Activated naive CD4-positive, alpha-beta T cell treated with anti-CD3 and anti-CD28 coated beads, Interleukin-2, amount 50 U/mL, for 16 hours (primary cell): ENCODE measurements around the gene SHH.
A peak's percentile ranks its signal among the peaks of the same experiment; 100 is the strongest.

ENCODE experiments used
- DNase-seq: peaks from one replicate; pipeline ENCODE4 v3.0.0-alpha.2; 2020

Gene SHH

DNA sequence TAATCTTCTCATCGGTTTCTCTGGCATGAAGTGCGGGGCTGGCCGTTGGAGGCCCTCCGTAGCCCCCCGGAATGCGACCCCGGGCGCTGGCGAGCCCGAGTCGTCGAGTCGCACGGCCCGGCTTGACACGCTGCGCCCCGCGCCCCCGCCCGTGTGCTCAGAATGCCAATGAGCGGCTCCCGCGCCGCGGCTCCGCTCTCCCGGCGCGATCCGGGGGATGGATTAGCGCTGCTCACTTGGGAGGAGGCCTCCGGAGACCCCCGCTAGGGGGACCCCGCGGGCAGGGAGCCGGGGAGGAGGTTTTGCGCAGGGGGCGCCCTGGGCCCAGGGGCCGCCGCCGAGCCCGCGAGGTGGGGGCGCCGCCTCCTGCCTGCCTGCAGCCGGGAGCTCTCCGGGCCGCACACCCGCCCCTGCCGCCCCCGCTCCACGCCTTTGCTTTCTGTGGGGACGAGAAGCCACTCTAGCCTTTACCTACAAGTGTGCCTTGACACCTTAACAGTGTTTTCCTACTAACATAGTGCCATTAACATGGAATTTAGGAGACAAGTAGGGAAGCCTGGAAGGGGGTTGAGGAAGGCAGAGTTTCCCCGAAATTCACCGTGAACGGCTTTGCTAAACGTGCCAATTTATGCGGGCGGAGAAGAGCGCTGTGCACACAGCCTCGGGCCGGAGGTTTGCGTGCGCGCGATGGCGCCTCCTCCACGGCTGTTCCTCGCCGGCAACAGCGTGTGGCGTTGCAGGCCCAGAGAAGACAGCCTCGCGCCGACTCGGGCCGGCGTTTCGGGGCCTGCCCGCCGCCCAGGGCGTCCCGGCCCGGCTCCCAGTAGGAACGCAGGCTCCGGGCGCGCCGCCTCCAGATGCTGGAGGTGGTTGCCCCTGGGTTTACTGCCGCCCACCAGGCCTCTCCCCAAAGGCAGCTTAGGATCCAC lies 7.1 kb downstream of the SHH start:
- peak; percentile 52 for DNase-seq

DNA sequence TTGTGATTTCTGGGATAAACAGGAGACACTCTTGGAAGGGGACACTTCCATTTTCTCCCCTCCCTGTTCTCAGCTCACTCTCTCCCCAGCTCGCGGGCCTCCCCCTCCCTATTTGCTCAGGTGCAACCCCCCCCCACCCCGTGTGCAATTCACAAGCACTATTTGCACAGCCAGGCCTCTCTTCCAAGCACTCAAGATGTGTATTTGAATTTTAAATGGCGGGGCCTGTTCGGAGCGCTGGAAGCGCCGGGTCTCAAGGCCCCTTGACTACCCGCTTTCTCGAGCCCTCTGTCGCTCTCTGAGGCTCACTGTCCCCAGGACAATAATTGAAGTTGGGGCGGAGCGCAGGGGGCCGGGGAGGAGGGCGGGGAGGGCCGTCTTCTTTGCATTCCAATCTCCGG lies 7.8 kb downstream of the SHH start:
- DNase-seq: no peak

DNA sequence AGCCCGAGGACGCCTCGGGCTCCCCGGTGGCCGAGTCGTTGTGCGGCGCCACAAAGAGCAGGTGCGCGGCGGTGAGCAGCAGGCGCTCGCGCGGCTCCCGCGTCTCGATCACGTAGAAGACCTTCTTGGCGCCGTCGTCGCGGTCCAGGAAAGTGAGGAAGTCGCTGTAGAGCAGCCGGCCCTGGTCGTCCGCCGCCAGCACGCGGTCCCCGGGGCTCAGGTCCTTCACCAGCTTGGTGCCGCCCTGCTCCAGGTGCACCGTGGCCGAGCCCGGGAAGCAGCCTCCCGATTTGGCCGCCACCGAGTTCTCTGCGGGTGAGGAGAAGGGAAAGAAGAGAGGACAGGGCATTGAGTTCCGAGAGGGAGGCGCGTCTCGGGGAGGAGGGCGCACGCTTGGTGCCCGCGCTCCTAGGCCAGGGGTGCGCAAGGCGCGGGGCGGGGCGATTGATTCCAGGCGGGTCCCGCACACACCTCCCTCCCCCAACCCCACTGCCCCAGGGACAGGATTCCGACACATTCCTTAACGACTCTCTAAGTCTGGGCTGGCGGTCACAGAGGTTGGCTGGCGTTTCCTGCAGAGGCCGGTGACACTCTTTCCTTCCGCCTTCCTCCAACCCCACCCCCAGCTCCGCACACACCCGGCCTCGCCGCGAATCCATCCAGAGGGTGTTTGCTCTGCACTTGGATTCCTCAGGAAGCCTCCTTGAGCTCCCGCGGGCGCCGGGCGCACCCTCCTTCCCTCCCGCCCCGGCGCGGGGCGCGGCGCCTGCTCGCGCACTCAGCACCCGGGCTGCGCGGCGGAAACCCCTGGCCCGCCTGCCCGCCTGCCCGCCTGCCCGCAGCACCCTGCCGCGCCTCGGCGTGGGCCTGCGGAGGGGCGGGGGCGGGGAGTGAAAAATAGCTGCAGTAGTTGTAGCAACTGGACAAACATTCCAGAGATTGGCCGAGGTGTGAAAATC lies 8.6 kb downstream of the SHH start:
- DNase-seq: no peak

DNA sequence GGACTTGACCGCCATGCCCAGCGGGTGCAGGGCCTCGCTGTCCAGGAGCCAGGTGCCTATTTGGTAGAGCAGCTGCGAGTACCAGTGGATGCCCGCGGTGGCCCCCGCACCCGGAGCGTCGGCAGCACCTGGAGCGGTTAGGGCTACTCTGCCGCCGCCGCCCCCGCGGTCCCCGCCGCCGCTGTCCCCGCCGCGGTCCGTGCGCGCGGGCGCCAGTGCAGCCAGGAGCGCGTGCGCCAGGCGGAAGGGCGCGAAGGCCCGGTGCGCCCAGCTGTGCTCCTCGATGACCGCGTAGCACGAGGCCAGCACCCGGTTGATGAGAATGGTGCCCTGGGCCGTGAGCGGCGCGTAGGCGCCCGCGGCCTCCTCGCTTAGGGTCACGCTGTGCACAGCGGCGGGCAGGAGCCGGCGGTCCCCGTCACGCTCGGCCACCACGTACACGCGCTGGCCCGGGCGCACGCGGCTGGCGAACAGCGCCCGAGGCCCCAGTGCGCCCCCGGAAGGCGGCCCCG lies 9.3 kb downstream of the SHH start:
- DNase-seq: no peak

DNA sequence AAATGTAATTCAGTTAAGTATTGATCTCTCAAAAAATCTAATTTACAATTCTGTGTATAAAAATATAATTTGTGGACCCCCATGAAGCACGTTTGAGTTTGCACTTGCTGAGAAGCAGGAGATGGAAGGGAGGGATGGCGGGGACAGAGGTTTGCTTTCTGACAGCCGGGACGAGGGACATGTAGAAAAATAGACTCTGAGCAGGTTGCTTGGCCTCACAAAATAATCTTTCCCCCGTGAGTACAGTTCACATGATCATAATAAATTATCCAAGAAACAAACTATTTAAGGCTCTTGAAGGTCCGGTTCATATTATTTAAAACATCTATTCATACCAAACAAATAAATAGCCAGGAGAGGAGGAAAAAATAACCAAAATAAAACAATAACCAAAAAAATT lies 10.0 kb downstream of the SHH start:
- no peak for DNase-seq

DNA sequence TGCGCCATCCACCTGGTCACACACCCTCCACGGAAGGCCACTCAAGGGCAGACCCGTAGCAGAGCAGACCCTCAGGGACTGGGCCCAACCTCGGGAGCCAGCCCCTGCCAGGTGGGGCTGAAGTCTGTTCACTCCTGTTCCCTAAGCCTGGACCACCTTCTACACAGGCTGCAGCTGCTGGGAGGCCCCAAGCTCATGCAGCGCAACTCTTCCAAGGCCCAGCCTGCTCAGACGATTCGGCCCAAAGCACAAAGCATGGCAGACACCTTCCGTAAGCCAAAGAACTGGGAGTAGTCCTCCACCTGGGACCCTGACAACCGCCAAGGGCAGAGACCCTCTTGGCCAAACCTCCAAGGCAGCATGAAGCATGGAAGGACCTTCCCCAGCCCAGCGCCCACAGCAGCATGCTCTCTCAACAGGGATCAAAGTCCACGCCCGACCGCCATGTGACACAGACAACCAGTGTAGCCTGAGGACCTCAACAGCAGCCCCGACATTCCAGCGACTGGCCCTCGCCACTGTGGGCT lies 11.5 kb downstream of the SHH start:
- no peak for DNase-seq

DNA sequence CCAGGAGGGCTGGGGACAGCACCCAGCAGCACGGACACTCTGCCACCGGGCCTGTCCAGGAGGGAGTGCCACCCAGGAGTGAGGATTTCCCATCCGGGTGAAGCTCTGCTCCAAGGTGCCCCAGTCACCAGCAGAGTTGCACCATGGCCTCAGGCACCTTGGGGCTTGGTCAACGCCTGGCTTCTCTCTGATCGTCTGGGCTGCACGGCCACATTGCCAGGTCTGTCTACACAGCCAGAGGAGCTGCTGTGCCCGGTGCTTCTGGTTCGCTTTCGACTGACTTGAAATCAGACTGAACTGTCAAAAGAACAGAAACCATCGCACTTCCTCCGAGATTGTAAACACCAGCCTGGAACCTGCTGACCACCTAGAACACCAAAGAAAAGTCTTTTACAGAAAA lies 12.0 kb downstream of the SHH start:
- DNase-seq: no peak

DNA sequence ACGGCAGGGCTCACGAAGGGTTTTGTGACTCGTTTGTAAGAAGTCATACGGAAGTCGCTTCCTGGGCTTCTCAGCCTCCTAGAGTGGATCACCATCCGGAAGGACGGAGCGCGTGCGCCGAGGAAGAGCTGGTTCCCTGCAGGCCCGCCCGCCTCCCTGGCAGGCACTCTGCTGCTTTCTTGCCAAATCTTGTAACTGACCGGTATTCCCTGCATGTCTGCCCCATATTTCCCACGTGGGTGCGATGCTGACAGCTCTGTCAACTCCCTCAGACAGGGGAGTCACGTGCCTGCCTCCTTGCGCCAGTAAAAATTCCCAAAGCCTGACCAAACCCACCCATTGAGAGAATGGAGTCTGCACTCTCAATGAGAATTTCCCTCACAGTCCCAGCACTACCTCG lies 12.7 kb downstream of the SHH start:
- DNase-seq: no peak

DNA sequence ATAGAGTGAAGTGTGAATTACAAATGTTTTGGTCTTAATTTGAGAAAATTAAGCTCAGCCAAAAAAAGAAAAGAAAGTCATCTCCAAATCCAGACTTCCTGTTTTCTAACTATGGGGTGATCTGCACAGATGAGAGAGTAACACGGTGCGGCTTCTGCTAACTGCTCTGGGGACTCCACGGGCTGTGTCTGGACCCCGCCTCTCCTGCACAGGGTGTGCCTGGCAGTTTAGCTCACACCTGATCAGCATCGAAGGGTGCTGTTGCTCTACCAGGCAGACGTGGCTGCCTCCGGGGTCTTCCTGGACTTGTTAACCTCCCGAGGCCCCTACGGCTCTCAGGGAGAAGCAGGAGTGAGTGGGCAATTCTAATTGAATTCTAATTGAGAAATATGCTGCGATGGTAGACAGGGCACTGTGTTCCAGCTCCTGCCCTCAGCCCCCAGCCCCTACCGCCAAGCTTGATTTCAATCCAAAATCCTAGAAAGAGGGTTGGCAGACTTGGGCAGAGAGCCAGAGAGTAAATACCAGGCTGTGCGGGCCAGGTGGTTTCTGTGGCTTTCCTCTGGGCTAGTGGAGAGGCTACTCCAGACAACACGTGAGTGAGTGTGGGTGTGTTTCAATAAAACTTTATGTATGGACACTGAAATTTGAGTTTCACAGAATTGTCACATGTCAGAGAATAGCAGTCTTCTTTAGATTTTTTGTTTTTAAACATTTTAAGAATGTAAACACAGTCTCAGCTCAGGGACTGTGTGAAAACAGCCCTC lies 13.4 kb downstream of the SHH start:
- no peak for DNase-seq

DNA sequence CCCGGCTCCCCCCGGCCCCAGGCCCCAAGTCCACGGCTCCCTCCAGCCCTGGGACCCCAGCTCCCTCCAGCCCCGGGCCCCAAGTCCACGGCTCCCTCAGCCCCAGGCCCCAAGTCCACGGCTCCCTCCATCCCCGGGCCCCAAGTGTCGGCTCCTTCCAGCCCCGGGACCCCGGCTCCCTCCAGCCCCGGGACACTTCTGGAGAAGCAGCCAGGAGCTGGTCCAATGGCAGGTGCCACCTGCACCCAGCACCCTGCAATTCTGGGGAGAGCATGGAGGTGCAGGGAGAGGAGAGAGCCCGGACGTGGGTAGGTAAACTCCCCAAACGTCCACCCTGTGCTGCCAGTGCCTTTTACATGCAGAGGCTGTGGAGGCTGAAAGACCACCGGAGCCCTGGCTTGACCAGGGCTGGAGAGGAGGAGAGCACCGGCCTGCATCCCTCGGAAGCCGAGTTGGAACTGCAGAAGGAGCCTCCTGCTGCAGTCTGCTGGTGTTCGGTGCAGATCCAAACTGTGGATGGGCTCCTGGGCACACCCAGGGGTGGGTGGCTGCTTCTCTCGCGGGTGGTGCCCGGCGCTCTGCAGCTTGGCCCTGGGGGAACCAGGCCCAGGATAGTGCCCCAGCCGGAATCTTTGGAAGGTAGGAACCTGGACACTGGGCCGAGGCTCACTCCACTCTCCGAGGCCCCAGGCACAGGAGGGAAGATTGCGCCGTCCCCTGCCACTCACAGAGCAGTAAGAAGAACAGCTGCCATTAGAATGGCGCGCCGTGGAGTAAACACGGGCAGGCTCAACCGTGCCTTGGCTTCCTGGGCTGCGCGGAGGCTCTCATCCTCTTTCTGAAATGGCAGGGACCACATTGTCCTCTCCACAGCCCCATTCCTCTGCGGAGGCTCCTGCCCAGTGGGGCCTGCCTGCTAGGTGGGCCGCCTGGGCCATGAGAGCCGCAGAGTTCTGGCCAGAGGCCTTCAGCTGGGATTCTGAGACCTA lies 14.7 kb downstream of the SHH start:
- no peak for DNase-seq

DNA sequence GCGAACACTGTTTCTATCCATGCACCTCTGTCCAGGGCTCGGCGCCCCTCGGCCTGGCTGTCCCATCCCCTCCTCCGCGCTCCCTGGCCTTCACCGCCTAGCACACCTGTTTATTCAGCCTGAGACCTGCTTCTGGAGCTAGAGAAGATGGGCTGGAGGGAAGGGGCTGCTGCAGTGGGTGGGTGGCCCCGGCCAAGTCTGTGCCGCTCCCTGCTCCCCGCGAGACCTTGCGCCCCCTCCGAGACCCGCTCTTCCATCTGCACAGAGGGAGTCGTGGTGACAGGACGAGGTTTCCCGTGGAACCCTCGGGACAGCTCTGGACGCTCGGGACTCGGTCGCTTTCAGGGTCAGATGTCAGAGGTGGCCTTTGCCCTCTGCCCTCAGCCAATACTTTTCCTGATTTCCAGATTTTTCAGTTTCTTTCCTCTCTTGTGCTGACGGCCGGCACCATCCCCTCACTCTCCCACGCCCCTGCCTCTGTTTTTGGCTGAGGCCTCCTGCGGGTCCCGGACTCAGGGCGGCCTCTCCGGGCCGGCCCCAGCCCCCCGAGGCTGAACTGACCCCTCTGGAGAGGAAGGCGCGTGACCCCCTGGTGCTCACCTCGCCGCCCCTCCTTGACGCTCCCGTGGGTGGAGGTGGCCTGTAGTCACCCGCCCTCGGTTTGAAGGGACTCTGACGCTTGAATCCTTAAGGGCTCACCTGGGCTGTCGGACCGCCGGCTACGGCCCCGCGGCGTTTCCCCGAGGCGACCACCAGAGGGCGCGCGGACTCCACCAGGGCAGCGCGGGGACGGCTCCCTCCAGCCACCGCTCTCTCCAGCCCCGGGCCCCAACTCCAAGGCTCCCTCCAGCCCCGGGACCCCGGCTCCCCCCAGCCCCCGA lies 15.6 kb downstream of the SHH start:
- DNase-seq: peak; percentile 68

DNA sequence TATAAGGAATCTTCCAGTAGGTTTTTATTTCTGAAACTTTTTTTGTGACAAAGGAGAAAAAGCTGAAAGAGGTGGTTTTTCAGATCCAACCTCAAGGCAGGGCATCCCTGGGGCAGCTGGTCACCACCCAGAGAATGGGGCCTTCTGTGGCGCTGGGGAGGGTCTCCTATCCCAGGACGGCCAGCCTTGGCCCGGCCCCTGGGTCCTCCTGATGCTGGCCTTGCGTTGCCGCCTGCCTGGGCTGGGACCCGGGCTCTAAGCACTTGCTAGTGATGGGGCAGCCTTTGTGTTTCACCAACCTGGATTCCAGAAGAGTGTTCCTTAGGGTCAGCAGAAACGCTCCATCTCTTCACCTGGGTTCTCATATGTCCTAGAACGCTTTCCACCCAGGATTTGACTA lies 16.3 kb downstream of the SHH start:
- DNase-seq: no peak

DNA sequence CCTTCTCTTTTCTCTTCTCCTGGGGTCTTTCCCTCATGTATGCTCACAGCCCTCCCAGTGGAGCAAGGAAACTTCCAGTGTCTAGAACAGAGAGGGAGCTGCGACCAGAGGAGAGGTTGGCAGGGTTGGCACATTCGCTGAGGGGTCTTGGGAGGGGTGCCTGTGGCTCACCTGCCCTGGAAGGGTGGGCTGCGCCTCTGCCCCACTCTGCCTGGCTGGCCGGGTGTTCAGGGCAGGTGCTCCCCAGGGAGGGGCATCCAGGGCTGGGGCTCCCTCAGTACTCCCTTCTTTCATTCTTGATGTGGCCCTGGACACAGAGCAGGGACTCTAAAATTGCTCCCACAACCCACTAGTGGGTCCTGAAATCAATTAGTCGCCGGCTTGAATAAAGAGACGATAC lies 16.9 kb downstream of the SHH start:
- no peak for DNase-seq

DNA sequence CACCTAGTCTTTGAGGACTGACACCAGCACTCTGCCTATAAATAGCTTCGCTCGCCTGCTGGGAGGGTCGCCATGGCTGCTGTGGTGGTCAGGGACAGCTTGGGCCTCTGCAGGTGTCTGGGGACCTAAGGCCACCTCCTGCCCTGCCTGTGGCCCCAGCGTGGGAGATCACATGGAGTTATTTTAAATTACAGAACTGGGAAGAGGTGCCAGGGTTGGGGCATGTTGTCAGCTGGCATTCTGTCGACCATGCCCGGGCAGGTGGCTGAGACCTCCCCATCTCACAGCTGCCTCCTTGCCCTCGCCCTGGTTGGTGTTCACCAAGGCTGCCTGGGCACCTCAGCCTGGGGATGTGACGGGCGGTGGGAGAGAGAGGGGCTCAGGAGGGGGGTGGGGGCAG lies 18.1 kb downstream of the SHH start:
- DNase-seq: no peak

DNA sequence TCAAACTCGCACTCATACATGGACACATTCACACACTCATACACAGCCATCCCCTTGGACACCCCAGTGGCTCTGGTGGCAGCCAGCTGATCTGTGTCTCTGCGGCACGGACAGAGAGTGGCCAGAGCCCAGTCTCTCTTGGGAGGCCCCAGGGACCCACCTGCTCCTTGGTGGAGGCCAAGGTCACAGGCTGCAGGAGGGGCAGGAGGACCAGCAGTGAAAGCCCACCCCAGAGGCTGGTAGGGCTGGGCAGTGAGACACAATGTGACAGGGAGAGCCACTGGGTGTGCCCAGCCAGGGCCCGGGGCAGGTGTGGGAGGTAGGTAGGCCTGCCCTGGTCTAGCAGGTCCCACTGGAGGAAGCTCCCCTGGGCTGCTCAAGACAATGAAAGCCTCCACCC lies 18.5 kb downstream of the SHH start:
- DNase-seq: no peak

DNA sequence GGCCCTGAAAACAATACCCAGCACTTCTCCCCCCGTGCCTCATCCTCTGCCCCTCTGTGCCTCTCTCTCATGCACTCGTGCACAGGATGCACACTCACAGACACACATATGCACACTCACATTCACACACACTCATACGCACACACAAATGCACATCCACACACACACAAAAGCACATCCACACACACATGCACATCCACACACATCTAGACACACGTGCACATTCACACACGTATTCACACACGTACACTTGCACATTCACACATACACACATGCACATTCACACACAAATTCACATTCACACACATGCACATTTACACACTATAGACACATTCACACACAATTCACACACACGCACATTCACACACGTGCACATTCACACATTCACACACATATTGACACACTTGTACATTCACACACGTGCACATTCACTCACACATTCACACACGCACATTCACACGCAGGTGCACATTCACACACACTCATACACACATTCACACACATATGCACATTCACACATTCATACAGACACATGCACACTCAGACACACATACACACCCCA lies 19.2 kb downstream of the SHH start:
- no peak for DNase-seq

DNA sequence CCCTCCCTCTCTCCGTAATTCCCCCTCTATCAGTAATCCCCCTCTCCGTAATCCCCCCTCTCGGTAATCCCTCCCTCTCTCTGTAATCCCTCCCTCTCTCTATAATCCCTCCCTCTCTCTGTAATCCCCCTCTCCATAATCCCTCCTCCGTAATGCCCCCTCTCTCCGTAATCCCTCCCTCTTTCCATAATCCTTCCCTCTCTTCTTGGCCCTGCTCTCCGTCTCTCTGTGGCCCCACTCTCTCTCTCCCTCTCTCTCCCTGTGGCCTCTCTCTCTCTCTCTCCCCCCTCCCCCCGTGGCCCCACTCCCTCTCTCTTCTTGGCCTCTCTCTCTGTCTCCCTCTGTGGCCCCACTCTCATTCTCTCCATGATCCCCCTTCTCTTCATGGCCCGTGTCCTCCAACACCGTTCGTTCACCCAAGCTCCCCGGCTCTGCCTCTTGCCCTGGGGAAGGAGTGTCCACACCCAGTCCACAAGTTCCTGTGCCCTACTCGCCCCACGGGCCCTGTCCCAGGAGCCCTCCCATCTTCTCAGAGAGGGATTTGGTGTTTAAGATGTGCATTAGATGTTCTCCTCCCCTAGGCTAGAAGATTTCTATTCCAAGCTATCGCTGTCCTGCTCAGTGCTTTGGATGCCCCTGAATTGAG lies 19.8 kb downstream of the SHH start:
- DNase-seq: no peak

DNA sequence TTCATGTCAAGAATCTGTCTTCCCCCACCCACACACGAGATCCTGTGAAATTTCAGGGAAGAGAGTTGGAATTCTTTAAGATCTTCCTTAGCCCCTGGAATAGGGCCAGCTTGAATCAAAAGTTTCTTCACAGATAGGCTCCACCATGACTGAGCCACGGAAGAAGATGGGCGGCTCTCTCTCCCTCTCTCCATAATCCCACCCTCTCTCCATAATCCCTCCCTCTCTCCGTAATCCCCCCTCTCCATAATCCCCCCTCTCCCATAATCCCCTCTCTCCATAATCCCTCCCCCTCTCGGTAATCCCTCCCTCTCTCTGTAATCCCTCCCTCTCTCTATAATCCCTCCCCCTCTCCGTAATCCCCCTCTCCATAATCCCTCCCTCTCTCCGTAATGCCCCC lies 20.4 kb downstream of the SHH start:
- no peak for DNase-seq

DNA sequence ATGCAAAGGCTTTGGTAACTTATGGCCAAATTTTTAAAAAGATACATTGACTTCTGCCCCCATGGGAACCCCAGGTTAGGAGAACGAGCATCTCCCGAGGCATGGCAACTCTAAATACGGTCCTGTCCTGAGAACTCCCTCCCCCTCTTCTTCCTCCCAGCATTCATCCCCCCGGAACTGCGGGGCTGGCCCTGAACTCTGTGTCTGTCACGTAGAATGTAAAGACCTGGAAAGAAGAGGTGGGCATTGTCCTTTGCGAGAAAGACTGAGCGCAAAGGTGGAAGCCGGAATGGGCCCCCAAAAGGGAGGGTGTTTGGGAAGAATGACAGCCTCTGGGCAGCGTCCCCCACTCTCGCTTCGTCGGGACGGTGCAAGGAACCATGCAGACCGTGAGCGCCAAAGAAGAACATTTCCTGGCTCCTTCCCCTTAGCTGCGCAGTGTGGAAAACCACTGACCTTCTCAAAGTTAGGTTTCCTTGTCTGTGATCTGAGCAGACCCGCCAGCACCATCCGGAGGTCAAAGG lies 21.0 kb downstream of the SHH start:
- DNase-seq: no peak
